ENCODE results near the gene XCR1.

- TF ChIP-seq CTCF (IDR thresholded peaks at IDR 0.05): no peak
- no peak for TF ChIP-seq POLR2A (IDR thresholded peaks at IDR 0.05)
These were observed 13.8 kb downstream of the XCR1 start for GRCh38 chr3:46013316-46014094.

All from heart left ventricle (tissue), 13 donors.